B cell (primary cell): ENCODE measurements around the gene CDKAL1.

Experiments used
- CTCF ChIP-seq: fragments of 200-600 bp; IDR thresholded peaks from one replicate; pipeline ENCODE4 v1.8.0; 2022; ENCODE audit warnings: antibody characterized with exemption, mild to moderate bottlenecking
- EZH2 ChIP-seq: IDR thresholded peaks from 2 replicates; pipeline ENCODE4 v1.6.1; 2012; ENCODE audit warnings: borderline replicate concordance, low read depth, mild to moderate bottlenecking, moderate library complexity, low read length; ENCODE audit not compliant: insufficient read depth, poor library complexity, severe bottlenecking

GRCh38 chr6:20985821-20986220, 451.6 kb downstream of the CDKAL1 start:
- TF ChIP-seq CTCF (no peak), EZH2 (no peak)
